GM21619 (cell line): ENCODE results near the gene KDM8.

Source experiments
- ATAC-seq: cut with Tn5 transposase; IDR thresholded peaks from one replicate; pipeline ENCODE4 v1.9.1; 2021; ENCODE audit not compliant: unreplicated experiment

KDM8 gene

DNA sequence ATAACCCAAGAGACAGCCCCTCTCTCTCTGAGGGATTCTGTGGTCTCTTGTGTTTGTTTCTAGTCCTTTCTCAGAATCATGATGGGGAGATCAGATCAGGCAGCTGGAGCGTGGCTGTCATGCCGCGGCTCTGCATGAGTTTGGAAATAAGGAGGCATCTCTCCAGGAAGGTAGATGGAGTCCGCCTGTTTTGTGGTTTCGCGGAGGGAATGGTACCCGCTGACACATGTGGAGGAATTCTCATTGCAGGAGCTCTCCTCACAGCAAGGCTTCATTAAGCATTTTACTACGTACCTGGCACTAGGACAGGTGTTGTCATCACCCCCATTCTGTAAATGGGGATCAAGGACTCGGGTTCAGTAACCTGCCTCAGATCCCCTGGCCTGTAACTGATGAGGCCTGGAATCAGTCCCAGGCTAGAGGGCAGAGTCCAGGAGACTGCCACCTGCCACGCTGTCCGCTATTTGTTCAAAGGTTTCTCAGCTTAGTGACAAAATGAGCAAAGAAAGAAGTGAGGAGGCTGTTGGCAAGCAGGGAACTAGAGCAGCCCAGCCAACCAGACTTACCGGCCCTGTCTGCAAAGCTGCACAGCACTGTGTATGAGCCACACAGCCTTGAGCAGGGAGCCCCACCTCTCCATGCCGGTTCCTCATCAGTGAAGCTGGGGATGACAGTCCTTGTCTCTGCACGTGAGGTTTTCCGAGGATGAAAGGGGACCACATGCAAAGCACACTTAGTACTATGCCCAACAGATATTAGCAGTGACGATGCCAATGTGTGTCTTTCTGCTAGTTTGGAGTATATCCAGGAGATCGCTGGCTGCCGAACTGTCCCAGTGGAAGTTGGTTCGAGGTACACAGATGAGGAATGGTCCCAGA, 11.0 kb downstream of the KDM8 start:
- ATAC-seq: no peak

DNA sequence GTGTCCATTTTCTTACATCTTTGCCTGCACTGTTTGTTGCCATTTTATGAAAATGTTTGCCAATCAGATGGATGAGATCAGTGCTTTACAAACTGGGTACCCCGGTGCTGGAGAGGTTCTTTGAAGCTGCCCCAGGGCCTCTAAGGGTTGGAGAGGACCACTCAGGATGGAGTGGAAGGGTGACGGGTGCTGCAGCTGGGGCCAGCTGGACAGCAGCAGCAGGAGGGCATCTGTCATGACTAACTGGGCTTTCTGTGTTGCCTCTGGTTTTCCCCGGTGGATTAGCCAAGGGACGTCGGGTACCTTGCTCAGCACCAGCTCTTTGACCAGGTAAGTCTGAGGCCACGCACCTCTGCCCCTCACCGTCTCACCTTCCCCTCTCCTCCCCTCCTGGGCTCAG, 12.3 kb downstream of the KDM8 start:
- no peak for ATAC-seq

DNA sequence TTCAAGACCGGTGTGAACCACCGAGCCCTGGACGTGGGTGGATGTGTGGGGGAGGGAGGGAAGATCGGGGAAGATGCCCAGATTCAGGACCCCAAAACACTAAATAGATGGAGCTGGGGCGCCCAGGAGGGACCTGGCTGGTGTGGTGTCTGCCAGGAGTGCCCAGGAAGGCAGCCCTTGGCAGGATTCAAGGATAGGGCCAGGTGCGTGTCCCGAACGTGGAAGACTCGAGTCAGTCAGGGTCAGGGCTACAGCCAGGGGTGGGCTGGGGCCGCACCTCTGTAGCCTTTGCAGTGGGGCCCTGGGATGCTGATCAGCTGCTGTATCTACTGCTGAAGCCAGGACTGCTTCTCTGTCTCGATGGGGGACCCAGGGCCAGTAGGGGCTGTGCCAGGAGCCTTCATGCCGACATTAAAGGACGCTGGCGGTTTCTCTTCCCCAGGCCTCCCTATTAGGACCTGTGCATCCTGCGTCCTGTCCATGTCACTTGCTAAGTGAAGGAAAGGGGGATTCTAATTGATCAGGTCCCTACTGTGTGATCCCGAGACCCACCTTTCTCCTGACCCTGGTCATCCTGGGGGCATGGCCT, 13.1 kb downstream of the KDM8 start:
- no peak for ATAC-seq

DNA sequence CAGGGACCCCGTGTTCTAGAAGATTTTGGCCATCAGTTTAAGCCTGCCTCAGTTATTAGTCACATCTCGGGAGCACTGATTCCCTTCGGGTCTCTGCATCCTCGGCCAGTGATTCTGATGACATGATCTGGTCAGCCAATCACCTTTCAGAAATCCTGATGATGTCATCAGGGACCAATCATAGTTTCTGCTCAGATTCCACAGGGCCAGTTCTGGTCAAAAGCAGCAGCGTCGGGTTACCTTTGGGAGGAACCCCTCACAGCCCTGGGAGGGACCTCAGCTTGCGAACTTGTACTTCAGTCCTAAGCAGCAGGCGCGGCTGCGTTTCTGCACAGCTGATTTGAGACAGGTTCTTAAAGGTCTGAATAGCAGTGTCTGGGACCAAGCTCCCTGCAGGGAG, 13.9 kb downstream of the KDM8 start:
- ATAC-seq: no peak

DNA sequence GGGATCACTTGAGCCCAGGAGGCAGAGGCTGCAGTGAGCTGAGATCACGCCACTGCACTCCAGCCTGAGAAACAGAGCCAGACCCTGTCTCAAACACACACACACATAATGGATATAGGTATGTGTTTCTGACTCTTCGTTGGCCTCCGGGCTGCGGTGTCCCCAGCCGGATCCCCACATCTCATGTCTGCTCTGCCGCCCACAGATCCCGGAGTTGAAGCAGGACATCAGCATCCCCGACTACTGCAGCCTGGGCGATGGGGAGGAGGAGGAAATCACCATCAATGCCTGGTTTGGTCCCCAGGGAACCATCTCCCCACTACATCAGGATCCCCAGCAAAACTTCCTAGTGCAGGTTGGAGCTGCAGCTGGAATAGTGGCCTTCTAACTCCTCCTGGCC, 15.4 kb downstream of the KDM8 start:
- ATAC-seq: no peak

DNA sequence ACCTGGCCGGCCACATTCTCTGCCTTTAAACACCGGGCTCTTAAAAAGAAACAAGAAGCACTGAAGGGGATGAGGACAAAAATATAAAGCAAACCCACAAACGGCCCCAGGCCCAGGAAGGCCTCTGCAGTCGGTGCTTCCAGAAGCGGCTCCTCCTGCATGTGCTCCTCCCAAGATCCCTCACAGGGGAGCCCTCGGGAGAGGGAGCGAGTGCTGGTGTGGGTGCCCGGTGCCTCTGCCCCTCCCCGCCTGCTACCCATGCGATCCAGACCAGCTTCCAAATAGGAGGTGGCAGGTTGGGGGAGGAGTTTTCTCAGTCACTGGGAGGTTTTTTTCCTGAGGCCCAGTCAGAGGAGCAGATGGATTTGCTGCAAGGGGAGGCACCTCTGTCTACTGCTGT, 15.8 kb downstream of the KDM8 start:
- ATAC-seq: no peak

DNA sequence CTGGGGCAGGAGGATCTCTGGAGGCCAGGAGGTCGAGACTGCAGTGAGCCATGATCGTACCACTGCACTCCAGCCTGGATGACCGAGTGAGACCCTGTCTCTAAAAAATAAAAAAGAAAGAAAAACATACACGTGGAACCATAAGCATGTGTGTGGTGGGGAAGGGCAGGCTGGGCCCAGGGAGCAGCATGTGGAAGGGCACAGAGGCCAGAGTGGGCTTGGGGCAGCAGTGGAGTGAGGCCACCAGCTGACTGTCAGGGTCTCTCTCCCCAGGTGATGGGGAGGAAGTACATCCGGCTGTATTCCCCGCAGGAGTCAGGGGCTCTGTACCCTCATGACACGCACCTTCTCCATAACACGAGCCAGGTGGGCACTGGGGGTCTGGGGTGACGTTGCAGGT, 16.8 kb downstream of the KDM8 start:
- ATAC-seq: no peak

DNA sequence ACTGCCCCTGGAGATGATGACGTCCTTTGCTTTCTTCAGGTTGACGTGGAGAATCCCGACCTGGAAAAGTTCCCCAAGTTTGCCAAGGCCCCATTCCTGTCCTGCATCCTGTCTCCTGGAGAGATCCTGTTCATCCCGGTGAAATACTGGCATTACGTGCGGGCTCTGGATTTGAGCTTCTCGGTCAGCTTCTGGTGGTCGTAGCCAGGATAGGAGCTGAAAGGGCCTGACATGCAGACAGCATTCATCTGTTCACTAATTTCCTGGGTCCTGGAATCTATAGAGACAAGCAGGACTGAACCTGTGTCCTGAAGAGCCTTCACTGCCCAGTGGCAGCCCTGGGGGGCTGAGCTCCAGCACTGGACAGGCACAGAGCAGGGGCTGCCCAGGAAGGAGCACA, 17.2 kb downstream of the KDM8 start:
- ATAC-seq: no peak

DNA sequence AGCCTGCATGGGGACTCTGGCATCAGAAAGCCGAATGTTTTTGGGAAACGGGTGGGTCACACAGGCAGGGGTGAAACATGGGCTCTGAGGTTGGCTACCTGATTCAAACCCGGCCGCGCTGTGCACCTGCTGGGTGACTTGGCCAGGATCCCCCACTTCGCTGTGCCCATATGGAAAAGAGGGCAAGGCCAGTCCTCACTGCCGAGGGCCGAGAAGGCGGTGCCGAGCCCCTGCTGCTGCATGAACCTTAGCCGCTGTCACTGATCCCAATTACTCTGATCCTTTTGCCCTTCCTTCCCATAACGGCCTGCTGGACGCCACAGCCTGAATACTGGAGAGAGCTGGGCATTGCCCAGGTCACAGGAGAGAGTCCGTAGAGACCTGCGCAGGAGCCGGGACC, 17.7 kb downstream of the KDM8 start:
- no peak for ATAC-seq

DNA sequence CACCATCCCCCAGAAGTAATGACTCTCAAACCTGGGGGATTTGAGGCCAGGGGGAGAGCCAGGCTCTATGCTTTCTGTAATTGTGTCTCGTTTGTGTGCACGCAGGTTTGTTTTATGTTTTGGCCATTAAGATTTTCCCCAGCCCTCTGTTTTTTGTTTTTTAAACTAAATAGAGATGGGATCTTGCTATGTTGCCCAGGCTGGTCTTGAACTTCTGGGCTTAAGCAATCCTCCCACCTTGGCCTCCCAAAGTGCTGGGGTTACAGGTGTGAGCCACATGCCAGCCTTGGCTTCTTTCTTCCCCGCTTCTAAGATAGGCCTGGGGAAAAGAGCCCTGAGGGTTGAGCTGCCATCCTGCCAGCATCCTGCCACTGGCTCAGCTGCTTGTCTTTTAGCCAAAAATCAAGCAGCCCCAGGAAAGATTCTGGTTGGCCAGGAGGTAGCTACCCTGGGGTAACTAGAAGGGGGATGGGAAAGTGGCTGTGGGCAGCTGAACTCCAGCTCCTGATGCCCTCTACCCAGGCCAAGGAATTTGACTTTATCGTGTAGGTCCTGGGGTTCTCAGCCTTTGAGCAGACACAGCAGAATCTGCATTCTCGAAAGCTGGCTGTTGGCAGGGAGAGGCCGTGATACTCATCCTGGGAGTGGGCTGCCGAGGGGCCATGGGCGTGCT, 18.4 kb downstream of the KDM8 start:
- no peak for ATAC-seq

DNA sequence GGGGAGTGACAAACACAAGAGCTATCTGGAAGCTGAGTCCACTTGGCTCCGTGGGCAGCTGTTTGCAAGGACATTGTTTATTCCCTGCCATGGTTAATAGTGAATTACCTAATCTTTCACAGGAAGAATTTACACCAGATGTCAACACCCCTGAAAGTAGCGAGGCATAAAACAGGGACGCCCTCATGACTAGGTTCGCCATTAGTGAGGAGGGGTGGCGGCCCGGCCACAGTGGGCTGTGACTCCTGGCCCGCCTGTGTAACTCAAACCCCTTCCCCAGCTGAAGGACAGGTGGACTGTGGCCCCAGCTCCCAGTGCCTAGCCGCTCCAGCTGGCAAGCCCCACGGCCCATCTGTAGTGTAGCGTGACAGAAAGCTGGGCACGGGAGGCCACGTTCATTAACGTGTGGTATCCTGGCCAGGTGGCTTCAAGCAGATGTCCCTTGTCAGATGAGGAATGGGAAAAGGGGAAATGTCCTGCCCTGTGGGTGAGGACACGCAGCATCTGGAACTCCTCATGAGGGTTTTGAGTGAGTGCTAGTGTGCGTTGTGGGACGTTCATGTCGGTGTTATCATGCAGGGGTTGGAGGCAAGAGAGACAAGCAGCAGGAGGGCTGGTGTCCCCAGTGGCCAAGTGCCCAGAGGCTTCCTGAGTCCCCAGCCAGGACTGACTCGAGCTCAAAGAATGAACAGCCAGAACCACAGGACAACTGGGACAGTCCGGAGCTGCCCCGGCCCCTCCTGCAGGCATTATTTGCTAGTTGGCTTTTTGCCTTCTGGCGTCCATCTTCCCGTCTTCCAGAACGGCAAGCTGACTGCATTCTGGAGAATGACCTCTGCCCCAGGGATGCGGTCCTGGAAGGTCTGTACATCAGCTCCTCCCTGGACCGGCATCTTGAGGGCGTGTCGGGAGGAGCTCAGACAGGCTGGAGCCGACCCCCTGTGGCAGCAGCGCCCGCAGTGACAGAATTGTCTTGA, 19.2 kb downstream of the KDM8 start:
- ATAC-seq: no peak

DNA sequence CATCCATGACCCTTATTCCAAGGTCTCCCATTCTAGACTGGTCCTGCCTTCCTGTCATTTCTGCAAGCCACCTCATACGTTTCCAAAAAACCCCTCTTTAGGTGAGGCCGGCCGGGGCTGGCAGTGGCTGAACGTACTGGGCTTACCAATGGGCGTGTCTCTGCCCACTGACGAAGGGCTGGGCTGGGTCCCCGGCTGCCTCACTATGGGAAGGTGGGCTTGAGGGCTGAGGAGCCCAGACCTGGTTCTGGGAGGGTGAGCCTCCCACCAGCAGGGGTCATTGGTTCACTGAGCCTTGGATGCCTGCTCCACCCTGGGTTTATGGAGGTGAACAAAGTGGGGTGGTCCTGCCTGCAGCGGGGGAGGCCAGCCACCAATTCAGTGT, 19.9 kb downstream of the KDM8 start:
- ATAC-seq: no peak

DNA sequence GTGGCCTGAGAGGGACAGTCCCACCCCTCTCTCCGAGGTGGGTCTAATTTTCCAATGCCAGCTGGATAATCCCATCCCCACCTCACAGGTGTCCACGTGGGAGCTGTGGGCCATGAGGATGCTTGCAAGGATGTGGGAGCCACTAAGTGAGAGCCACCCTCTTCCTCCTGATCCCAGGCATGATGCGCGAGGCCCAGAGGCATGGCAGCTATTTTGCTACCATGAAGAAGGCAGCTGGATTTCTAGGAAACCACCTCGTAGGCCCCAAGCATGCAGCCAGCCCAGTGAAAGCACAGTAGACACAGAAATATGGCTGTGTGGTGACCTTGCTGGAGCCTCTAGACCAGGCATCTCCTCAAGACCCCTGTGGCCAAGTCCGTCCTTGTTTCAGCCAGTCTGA, 20.4 kb downstream of the KDM8 start:
- ATAC-seq: no peak

DNA sequence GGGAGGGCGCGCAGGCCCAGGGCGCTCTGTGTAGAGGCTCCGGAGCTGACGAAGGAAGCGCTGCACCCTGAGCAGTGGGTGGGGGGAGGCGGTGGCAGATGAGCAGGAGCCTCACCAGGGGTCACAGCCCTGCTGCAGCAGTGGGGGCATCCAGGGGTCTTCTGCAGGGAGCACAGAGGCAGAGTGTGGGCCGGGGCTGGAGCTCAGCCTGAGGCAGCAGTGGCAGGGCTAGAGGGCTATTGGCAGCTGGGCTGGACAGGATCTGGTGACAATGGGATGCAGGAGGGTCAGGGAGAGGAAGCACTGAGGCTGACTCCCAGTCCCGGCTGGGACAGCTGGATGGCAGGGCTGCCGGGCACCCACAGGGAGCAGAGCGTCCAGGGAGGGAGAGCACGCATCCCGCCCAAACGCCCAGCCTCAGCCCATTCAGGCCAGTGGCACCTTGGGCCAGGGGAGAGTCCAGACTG, 21.0 kb downstream of the KDM8 start:
- ATAC-seq: no peak

DNA sequence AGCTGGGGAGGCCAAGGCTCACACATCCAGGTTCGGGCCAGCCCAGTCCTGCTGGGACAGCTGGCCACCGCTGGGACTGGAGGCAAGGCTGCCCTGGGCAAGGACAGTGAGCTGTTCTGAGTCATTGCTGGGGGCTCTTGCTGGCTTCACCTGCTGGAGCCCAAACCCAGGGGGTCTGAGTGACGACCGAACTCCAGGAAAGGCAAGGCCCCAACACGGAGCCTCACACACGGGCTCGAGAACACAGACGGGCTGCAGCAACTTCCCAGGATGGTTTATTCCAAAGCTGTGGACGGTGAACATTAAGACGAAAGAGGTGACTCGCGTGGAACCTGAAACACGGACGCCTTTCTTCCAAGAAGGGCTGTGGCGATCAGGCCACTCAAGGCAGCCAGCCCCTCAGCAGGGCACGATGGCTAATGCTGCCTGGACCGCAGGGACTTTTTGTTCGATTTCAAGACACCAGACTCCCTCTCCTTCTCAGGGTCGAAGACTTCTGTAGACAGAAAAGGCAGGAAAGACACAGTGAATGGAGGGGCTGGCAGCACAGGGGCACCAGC, 21.5 kb downstream of the KDM8 start:
- no peak for ATAC-seq

DNA sequence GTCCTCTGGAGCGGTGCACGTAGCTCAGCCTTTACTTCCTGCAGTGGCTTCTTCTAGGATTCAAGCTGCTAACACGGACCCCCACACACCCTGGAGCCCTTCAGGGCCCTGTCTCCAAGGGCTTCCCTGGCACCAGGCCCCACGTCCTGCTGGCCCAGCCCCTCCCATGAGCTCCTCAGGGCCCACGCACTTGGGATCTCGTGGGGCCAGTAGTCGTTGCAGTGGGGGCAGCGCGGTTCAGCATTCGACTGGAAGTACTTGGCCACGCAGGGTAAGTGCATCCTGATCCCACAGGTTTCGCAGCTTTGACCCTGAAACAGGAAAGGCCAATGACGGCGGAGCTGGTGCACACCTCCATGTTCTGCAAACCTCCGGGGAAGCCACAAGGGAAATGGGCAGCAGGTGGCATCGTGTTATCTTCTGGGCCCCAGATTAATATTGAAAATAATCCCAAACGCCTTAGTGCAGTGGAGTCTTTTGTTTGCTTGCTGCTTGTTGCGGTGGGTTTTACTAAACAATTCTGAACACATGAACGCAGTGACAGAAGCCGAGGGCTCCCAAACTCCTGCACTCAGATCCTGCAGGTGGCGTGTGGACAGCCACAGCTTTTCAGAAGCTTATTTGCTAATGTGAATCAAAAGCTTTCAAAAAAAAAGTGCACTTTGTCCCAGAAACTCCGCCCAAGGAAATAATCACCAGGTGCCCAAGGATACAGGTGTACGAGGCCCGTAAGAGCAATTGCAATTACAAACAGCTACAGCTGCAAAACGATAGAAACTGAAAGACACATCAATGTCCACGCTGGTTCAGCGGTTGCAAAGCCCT, 22.4 kb downstream of the KDM8 start:
- ATAC-seq: no peak

DNA sequence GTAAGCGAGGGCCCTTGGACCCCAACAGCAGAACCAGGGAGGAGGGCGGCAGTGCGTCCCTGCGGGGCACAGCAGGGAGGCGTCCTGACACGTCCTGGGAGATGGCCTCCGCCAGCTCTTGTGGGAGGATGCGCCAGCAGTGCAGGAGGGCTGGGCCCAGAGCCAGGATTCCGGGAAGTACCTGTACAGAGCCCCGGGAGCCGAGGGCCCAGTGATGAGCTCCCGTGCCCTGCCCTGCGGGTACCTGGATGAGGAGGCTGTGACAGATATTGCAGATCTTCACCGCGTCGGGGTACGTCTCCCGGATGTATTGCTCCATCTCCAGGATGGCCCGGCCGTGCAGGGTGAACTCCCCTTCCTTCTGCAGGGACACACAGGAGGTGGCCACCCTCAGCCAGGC, 23.1 kb downstream of the KDM8 start:
- ATAC-seq: no peak

DNA sequence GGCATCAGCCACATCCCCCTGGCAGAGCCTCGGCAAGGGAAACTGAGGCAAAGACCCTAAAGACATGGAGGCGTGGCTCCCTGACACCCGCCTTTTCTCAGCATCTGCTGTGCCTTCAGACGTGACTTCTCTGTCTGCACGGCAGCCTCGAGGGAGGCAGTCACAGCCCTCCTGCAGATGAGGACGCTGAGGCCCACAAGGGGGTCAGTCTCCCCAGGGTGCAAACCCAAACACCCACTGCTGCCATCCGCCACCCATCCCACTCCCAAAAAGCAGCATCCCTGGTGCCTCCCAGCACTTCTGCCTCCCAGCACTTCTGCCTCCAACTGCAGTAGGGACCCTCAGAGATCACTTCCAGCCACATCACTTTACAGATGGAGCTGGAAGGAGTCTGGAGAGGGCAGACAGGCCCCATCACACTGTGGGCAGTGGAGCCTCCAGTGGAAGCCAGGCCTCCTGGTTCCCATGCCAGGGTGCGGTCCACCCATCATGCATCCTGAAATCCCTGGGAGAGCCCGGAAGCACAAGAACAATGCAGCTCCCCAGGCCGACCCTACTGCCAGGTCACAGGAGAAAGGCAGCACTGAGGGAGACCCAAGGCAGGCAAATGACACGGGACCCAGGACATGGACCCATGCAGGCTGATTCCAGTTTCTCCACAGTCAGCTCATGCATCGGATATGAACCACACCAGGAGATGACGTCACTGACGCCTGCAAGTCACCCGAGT, 23.8 kb downstream of the KDM8 start:
- no peak for ATAC-seq

DNA sequence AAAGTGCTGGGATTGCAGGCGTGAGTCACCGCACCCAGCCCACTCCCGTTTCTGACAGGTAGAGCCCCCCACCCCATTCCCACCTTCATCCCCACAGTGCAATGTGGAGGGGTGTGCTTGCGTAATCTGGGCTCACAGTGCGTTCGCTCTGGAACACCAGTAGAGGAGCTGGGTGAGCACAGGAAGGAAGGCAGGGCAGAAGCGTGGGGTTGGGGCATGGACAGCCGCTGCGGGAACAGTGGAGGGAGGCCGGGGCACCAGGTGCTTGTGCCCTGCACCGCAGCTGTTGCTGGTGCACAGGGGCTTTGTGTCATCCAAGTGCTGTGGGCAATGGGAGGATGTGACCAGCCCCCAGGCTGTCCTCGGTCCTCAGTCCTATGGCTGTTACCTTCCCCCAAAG, 24.7 kb downstream of the KDM8 start:
- no peak for ATAC-seq
